ENCODE data around the gene LRSAM1. TPM values are rescaled to one million over a fixed set of nuclear protein-coding genes. Genes with fewer than 3 reads are reported as not detected.

The LRSAM1 gene
- total RNA-seq, 1 donor from 2014 or later = 6.7 TPM

DNA sequence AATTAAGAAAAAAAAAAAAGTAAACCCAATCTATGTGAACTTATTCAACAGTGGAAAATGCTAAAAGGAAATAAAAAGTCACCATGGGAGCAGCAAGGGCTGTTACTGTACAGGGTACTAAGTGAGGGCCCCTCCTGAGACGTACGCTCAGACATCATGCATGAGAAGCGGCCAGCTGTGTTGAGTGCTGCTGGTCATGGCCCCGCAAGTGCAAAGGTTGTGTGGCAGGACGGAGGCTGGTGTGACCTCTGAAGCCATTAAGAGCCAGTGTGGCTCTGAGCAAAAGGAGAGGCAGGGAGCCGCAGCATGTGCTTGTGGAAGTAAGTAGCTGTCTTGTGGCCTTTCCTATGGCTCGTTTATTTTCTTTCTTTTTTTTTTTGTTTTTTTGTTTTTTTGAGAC lies 30.3 kb upstream of the LRSAM1 start:
- no peak for DNase-seq (ENCODE audit: low spot score)
- Histone ChIP-seq H3K4me3 (no peak overlapping the region), H2AFZ (replicated peaks) (no peak overlapping the region), H3K27ac (no peak overlapping the region), H3K4me2 (no peak overlapping the region), H3K9me3 (ENCODE audit: low read depth) (no peaks in the 10 kb centered on the region), H3F3A (ENCODE audit: low read depth) (no peaks in the 10 kb centered on the region), H4K20me1 (ENCODE audit: low read depth) (no peaks in the 10 kb centered on the region), H3K9ac (no peak overlapping the region), H3K79me2 (ENCODE audit: low read depth) (peaks cover 36% of the 10 kb centered on the region), H3K27me3 (no peaks in the 10 kb centered on the region), H3K4me1 (peaks cover 19% of the 10 kb centered on the region), H3K36me3 (no peaks in the 10 kb centered on the region)
- Mint-ChIP-seq H3K4me1 (peaks cover 34% of the 10 kb centered on the region), H3K27ac (no peak overlapping the region), H3K27me3 (ENCODE audit: insufficient read depth, low read depth) (peaks cover 10% of the 10 kb centered on the region), H3K4me3 (peak overlapping the region; percentile 46), H3K9me3 (no peaks in the 10 kb centered on the region), H3K36me3 (peaks cover 2% of the 10 kb centered on the region)
- TF ChIP-seq EZH2 (IDR thresholded peaks at IDR 0.05) = no peak
- TF ChIP-seq EZH2phosphoT487 (IDR thresholded peaks at IDR 0.05) = no peak
- TF ChIP-seq, protein P1, sequence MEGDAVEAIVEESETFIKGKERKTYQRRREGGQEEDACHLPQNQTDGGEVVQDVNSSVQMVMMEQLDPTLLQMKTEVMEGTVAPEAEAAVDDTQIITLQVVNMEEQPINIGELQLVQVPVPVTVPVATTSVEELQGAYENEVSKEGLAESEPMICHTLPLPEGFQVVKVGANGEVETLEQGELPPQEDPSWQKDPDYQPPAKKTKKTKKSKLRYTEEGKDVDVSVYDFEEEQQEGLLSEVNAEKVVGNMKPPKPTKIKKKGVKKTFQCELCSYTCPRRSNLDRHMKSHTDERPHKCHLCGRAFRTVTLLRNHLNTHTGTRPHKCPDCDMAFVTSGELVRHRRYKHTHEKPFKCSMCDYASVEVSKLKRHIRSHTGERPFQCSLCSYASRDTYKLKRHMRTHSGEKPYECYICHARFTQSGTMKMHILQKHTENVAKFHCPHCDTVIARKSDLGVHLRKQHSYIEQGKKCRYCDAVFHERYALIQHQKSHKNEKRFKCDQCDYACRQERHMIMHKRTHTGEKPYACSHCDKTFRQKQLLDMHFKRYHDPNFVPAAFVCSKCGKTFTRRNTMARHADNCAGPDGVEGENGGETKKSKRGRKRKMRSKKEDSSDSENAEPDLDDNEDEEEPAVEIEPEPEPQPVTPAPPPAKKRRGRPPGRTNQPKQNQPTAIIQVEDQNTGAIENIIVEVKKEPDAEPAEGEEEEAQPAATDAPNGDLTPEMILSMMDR (IDR thresholded peaks at IDR 0.05) = no peak

DNA sequence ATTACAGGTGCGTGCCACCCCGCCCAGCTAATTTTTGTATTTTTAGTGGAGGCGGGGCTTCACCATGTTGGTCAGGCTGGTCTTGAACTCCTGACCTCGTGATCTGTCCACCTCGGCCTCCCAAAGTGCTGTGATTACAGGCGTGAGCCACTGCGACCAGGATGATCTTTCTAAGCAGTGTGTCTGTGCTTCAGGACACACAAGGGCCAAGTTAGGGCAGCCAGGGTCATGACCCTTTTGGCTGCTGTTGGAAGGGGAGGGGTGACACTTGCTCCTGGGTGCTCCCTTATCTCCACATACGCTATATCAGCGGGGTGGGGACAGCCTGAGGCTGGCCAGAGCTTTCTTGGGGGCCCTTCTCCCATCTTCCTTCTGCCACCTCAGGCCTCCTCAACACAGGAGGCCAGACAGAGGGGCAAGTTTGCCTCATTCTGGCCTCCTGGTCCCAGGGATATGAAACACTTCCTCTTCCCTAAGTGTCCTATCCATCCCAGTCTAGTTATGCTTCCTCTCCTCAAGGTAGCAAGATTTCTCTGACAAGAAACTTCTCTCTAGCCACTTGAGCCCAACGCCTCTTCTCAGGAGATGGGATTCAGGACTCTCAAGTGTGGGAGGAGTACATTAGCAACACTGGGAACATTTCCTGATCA lies 29.1 kb upstream of the LRSAM1 start:
- no peaks in the 10 kb centered on the region for H3F3A ChIP-seq (ENCODE audit: low read depth)
- Mint-ChIP-seq H3K4me3 (peak overlapping the region; percentile 100), H3K27ac (no peak overlapping the region), H3K36me3 (peaks cover 2% of the 10 kb centered on the region), H3K27me3 (ENCODE audit: insufficient read depth, low read depth) (peaks cover 7% of the 10 kb centered on the region), H3K9me3 (no peaks in the 10 kb centered on the region), H3K4me1 (peaks cover 40% of the 10 kb centered on the region)
- DNase-seq (ENCODE audit: low spot score) = no peak
- no peaks in the 10 kb centered on the region for H3K36me3 ChIP-seq
- peak overlapping the region; percentile 77 for H3K9ac ChIP-seq
- peak overlapping the region; percentile 88 for H3K4me2 ChIP-seq
- H3K27me3 ChIP-seq = no peaks in the 10 kb centered on the region
- peaks cover 48% of the 10 kb centered on the region for H3K79me2 ChIP-seq (ENCODE audit: low read depth)
- no peak overlapping the region for H2AFZ ChIP-seq (replicated peaks)
- H4K20me1 ChIP-seq (ENCODE audit: low read depth) = no peaks in the 10 kb centered on the region
- peaks cover 19% of the 10 kb centered on the region for H3K4me1 ChIP-seq
- peak overlapping the region; percentile 92 for H3K4me3 ChIP-seq
- H3K9me3 ChIP-seq (ENCODE audit: low read depth) = no peaks in the 10 kb centered on the region
- TF ChIP-seq, protein P1 (IDR thresholded peaks at IDR 0.05) = no peak
- no peak for TF ChIP-seq EZH2 (IDR thresholded peaks at IDR 0.05)
- TF ChIP-seq EZH2phosphoT487 (IDR thresholded peaks at IDR 0.05) = no peak
- no peak overlapping the region for H3K27ac ChIP-seq

DNA sequence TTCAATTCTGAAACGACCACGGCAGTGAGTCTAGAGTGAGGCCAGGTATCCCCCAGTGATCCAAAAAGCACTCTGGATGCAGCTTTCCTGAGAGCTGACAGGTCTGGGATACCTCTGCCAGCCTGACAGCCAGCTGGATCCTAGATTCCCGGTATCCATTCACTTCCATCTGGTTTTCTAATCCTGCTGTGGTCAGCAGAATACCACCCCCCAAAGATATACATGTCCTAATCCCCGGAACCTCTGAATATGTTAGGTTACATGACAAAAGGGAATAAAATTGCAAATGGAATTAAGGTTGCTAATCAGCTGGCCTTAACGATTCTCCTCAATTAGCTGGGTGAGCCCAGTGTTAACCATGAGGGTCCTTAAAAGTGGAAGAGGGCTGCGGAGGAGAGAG lies 28.5 kb upstream of the LRSAM1 start:
- H3K27me3 ChIP-seq = no peaks in the 10 kb centered on the region
- H3K9me3 Mint-ChIP-seq = no peaks in the 10 kb centered on the region
- TF ChIP-seq EZH2 (IDR thresholded peaks at IDR 0.05) (no peak), EZH2phosphoT487 (IDR thresholded peaks at IDR 0.05) (no peak)
- TF ChIP-seq, protein P1 (IDR thresholded peaks at IDR 0.05) = no peak
- H3K4me1 ChIP-seq = peaks cover 18% of the 10 kb centered on the region
- H3K4me1 Mint-ChIP-seq = peaks cover 40% of the 10 kb centered on the region
- peak overlapping the region; percentile 100 for H3K4me3 Mint-ChIP-seq
- H3K9ac ChIP-seq = peak overlapping the region; percentile 77
- no peaks in the 10 kb centered on the region for H3K36me3 ChIP-seq
- H3K9me3 ChIP-seq (ENCODE audit: low read depth) = no peaks in the 10 kb centered on the region
- DNase-seq (ENCODE audit: low spot score) = no peak
- no peaks in the 10 kb centered on the region for H3F3A ChIP-seq (ENCODE audit: low read depth)
- peak overlapping the region; percentile 92 for H3K4me3 ChIP-seq
- peaks cover 7% of the 10 kb centered on the region for H3K27me3 Mint-ChIP-seq (ENCODE audit: insufficient read depth, low read depth)
- H3K27ac ChIP-seq = no peak overlapping the region
- H3K79me2 ChIP-seq (ENCODE audit: low read depth) = peaks cover 53% of the 10 kb centered on the region
- peak overlapping the region; percentile 94 for H3K27ac Mint-ChIP-seq
- no peaks in the 10 kb centered on the region for H3K36me3 Mint-ChIP-seq
- no peak overlapping the region for H2AFZ ChIP-seq (replicated peaks)
- peak overlapping the region; percentile 88 for H3K4me2 ChIP-seq
- no peaks in the 10 kb centered on the region for H4K20me1 ChIP-seq (ENCODE audit: low read depth)
